Left lung (tissue), 10 donors: ENCODE measurements around the gene PALLD. TPM values are rescaled to one million over a fixed set of nuclear protein-coding genes. Genes with fewer than 3 reads are reported as not detected.

Source experiments
- ATAC-seq: fragments of 200-7000 bp; cut with Tn5 transposase; one replicate; pipeline ENCODE4 v1.9.1; 2020; ENCODE audit warnings: moderate library complexity
- DNase-seq, 4 donors: peaks; one replicate each; pipeline ENCODE4 v3.0.0-alpha.2; 2013 to 2020
- H3K27ac ChIP-seq, 2 donors: fragments of 200-600 bp; sonication (generic) in 1 of 2; one replicate each; pipeline versions ENCODE4 v1.5.0 to v1.8.0; 2020 to 2021
- H3K27me3 ChIP-seq, 2 donors: fragments of 200-600 bp; sonication (generic) in 1 of 2; one replicate each; pipeline versions ENCODE4 v1.5.0 to v1.8.0; 2020 to 2021
- H3K36me3 ChIP-seq, 2 donors: fragments of 200-600 bp; sonication (generic) in 1 of 2; one replicate each; pipeline versions ENCODE4 v1.5.0 to v1.8.0; 2020 to 2021
- H3K4me1 ChIP-seq, 2 donors: fragments of 200-600 bp; one replicate each; pipeline ENCODE4 v1.8.0; 2021
- H3K4me3 ChIP-seq, 2 donors: fragments of 200-600 bp; sonication (generic) in 1 of 2; one replicate each; pipeline versions ENCODE4 v1.5.0 to v1.8.0; 2020 to 2021; ENCODE audit warnings: mild to moderate bottlenecking in 1 of 2
- H3K9me3 ChIP-seq, 2 donors: fragments of 200-600 bp; sonication (generic) in 1 of 2; one replicate each; pipeline versions ENCODE4 v1.5.0 to v1.8.0; 2020 to 2021
- CTCF ChIP-seq, 2 donors: fragments of 200-600 bp; sonication (generic) in 1 of 2; IDR thresholded peaks; one replicate each; pipeline versions ENCODE4 v1.5.0 to v1.8.0; 2021; ENCODE audit warnings: antibody characterized with exemption in 2 of 2
- intact Hi-C, 2 donors: fragments of 100-400 bp; cut with DNase I; formaldehyde crosslinking; loops; one replicate each; pipeline versions ENCODE4 v1.11.2 to v1.14.2; 2022
- polyA plus RNA-seq, 6 donors: library from polyadenylated mRNA; unstranded; fragments of 120-200 nt; gene quantifications; one replicate each; pipeline ENCODE4 v1.2.1, GENCODE V29; 2013; ENCODE audit not compliant: insufficient read length in 6 of 6
- total RNA-seq, 2 donors: library from RNA; stranded (reverse); fragmentation: NEBNext Ultra II Directional; extraction: Animal tissue kit (Norgen Biotek cat#: 25700); gene quantifications; one replicate each; pipeline ENCODE4 v1.2.1, GENCODE V29; 2021
- donor health status: DM: no; HTN: yes; CAD: no.
- donor health status: DM: no; HTN: no; CAD: no.

PALLD gene
- total and polyA plus RNA-seq, 8 donors: 67.5 to 194 (median 80.4) TPM

DNA sequence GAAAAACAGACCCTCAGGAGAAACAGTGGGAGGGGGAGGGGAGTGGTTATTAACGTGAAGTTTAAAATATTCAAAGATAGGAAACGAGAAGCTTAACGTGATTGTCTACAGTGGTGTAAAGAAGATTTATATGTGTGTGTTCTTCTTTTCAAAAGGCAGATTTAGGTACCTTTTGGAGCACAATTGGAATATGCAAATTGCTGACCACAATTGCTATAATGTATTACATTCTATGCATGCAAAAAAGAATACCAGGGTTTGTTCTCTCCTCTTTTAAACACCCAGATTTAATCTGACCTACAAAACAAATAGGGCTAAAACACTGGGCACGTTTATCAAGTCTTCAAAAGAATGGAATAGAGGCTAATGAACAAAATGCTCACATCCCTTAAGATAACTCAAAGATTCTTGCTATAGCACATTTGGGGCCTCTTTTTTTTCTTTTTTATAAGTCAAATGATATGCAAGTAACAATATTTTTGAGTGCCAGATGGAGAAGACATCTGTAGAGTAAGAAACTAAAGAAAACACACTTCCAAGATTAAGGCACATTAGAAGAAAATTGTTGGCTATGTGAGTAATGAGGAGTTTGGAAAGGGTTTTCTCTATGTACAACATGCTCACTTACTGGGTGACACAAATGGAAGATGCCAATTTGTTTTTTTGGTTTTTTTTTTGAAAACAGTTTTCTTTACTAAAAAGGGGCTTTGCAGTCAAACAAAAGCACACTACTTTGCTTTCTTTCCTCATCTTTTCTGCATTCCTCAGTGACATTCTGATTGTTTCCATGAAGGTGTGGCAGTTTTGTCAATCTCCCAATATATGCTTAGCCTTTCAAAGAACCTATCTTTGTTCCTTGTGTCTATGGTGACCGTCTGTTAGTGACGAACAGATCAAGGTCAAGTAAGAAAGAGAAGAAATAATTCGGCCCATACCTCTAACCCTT is 240.3 kb downstream of the PALLD start:
- Histone ChIP-seq H3K4me1 (peaks cover 9 to 14% of the 10 kb centered on the region in 2 donors), H3K4me3 (no peak overlapping the region), H3K27me3 (no peaks in the 10 kb centered on the region), H3K9me3 (no peaks in the 10 kb centered on the region), H3K36me3 (no peaks in the 10 kb centered on the region), H3K27ac (peak overlapping the region in 1 of 2 donors; percentile 45)
- DNase-seq (peak in 1 of 4 donors; percentile 48), ATAC-seq (no peak)
- no peak for TF ChIP-seq CTCF (IDR thresholded peaks at IDR 0.05)
- intact Hi-C loops: no loop called here

DNA sequence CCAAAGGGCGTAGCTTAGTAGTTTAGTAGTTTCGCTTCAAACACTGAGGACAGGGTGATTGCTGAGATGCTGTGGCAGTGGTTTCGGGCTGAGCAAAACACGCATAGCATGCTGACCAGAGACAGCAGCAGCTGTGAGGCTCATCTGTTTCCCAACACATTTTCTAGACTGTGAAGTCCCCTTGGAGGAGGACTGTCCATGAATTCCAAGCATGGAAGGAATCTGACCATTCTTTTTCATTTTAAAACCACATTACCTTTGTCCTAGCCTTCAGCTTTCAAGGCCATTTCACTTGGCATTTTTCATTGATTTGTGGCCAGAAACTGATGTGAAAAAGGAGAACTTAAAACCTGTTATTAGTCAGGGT is 240.9 kb downstream of the PALLD start:
- Histone ChIP-seq H3K4me3 (no peak overlapping the region), H3K4me1 (peaks cover 9 to 16% of the 10 kb centered on the region in 2 donors), H3K27ac (peak overlapping the region in 1 of 2 donors; percentile 45), H3K36me3 (no peaks in the 10 kb centered on the region), H3K9me3 (no peaks in the 10 kb centered on the region), H3K27me3 (no peaks in the 10 kb centered on the region)
- intact Hi-C loops: no loop called here
- DNase-seq (peak in 1 of 4 donors; percentile 24), ATAC-seq (peak; percentile 50)
- TF ChIP-seq CTCF (IDR thresholded peaks at IDR 0.05): no peak

DNA sequence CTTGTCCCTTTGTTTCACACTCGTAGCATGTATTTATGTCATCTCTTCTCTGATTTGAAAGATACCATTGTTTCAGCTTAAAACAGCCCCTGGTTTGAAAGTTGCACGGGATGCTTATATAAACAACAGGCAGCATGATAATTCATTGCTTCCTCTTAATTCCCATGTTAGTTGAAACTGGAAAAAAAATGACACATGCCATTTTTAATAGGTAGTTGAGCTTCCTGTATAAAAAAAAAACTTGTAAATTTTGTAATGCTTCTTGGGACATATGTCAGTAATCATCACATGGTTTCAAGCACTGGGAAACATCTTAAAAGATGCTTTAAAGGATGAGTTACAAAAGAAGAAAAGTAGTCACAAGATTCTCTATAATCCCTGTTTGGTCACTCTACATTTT is 243.0 kb downstream of the PALLD start:
- Histone ChIP-seq H3K9me3 (no peaks in the 10 kb centered on the region), H3K27me3 (no peaks in the 10 kb centered on the region), H3K27ac (no peak overlapping the region), H3K4me3 (no peak overlapping the region), H3K36me3 (no peaks in the 10 kb centered on the region), H3K4me1 (peaks cover 9 to 16% of the 10 kb centered on the region in 2 donors)
- no peak for DNase-seq
- intact Hi-C loops: no loop called here
- ATAC-seq: no peak
- TF ChIP-seq CTCF (IDR thresholded peaks at IDR 0.05): no peak

DNA sequence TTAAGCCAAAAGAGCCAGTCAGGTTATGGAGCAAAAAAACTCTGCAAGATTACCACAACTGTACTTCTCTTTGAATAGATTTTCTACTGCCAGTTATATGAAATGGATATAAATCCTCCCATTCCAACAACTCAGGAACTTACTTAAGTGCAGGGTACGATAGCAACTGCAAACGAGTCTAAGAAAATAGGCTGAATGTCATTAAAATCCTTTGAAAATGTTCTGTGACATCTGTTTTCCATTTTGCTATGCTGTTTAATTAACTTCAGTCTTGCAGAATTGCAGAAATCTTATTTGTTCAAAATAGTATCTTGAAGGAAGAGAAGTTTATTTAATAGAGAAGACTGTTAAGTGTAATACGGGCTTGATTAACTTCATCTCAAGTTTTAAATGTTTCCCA is 243.8 kb downstream of the PALLD start:
- no peak for TF ChIP-seq CTCF (IDR thresholded peaks at IDR 0.05)
- no peak for DNase-seq
- no peaks in the 10 kb centered on the region for H3K9me3 ChIP-seq
- no peaks in the 10 kb centered on the region for H3K27me3 ChIP-seq
- no peak for ATAC-seq
- intact Hi-C loops: no loop called here
- H3K4me3 ChIP-seq: no peak overlapping the region
- H3K27ac ChIP-seq: no peak overlapping the region
- no peaks in the 10 kb centered on the region for H3K36me3 ChIP-seq
- H3K4me1 ChIP-seq: peaks cover 3 to 16% of the 10 kb centered on the region in 2 donors

DNA sequence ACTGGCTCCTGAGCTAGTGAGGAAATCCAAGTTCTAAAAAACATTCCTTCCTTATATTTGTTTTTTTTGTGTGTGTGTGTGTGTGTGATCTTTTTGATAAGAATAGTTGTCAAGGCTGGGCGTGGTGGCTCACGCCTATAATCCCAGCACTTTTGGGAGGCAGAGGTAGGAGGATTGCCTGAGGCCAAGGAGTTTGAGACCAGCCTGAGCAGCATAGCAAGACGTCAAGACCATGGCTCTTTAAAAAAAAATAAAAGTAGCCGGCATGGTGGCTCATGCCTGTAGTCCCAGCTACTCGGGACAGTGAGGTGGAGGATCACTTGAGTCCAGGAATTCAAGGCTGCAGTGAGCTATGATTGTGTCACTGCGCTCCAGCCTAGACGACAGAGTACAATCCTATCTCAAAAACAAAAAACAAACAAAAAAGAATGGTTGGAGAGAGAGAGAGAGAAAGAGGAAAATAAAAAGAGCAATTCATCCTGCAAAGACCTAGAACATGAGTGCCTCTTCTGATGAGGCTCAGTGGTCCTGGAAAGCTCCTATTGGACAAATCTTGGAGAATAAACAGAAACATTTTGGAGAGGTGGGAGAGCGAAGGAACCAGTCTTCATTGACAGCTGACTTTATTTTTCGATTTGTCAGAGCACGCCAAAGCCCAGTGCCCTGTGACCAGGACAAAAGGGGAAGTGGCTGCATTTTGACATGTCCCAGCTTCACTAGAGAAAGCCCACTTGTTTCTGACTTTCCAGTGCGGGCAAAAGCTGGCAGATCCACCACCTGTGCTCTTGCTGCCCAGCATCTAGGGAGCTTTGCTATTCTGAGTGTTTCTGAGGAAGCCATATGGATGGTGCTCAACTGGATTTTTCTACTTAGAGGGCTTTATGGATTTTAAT is 244.7 kb downstream of the PALLD start:
- peak; percentile 65 for ATAC-seq
- no peaks in the 10 kb centered on the region for H3K9me3 ChIP-seq
- DNase-seq: peak in 1 of 4 donors; percentile 74
- no peaks in the 10 kb centered on the region for H3K36me3 ChIP-seq
- H3K27ac ChIP-seq: peak overlapping the region in 1 of 2 donors; percentile 21
- peaks cover 0 to 16% of the 10 kb centered on the region in 2 donors for H3K4me1 ChIP-seq
- no peak for TF ChIP-seq CTCF (IDR thresholded peaks at IDR 0.05)
- no peak overlapping the region for H3K4me3 ChIP-seq
- intact Hi-C loops: no loop called here
- H3K27me3 ChIP-seq: no peaks in the 10 kb centered on the region
